Measurements from ENCODE around the gene TNS1. TPM values are rescaled to one million over a fixed set of nuclear protein-coding genes. Genes with fewer than 3 reads are reported as not detected.

Gene TNS1
- total and polyA plus RNA-seq, 10 of the 15 experiments (the other 5 are each of a cell fraction or from before 2014, with no cell fraction given) = 0.05 to 0.44 TPM; not detected in 8

- POLR2A ChIA-PET = no interaction called here
- CTCF ChIA-PET = interaction anchor here (1.0 to 2.2 kb wide), 3 partner anchors 12 to 183 kb away, joined by 3 to 10 read pairs (median 8); no protein-coding TSS in a partner anchor
- intact Hi-C loops (cut with micrococcal nuclease; ENCODE audit: unreplicated experiment) = no loop called here
- H3K27ac ChIP-seq (ENCODE audit: control insufficient read depth, insufficient read depth) = no peak overlapping the region
- H3K79me2 ChIP-seq (ENCODE audit: control insufficient read depth, insufficient read depth, low read length) = no peaks in the 10 kb centered on the region
- no peak overlapping the region for H2AFZ ChIP-seq (ENCODE audit: control insufficient read depth, low read depth, low read length)
- in situ Hi-C loops (cut with MboI) = no loop called here
- no peaks in the 10 kb centered on the region; the same call in 2 of the 3 replicates for H3K9me3 ChIP-seq (replicated peaks; ENCODE audit: control insufficient read depth, insufficient read depth, low read length)
- H3K27me3 ChIP-seq (replicated peaks in 1 of 2; ENCODE audit: control insufficient read depth in 2 of 2, insufficient read depth in 2 of 2, low read length in 1 of 2) = peaks cover 0 to 2% of the 10 kb centered on the region in 2 experiments; a peak in 2 of 4 replicates
- DNase-seq (ENCODE audit: low read depth, low spot score) (no peak), ATAC-seq (no peak), FAIRE-seq (no peak)
- no peaks in the 10 kb centered on the region for H4K20me1 ChIP-seq (ENCODE audit: control insufficient read depth, insufficient read depth)
- 52% methylated on average over 23 of the region's 23 CpGs for WGBS (ENCODE audit: insufficient coverage, insufficient replicate concordance, low lambda C conversion rate, missing lambda C conversion rate)
- no peak overlapping the region for H3K4me3 ChIP-seq
- RAD21 ChIA-PET (ENCODE audit: unreplicated experiment) = no interaction called here
- BruUV-seq (replicated peaks) = no TSS peak
- SMC1A ChIA-PET (ENCODE audit: uncharacterized antibody, unreplicated experiment) = no interaction called here
- no peak overlapping the region for H3K9ac ChIP-seq (ENCODE audit: control insufficient read depth, insufficient read depth, low read length)
- H3K4me1 ChIP-seq (ENCODE audit: control insufficient read depth, insufficient read depth, low read length) = no peaks in the 10 kb centered on the region
- no peak overlapping the region for H3K4me2 ChIP-seq (ENCODE audit: control insufficient read depth, insufficient read depth)
- no peaks in the 10 kb centered on the region for H3K36me3 ChIP-seq (ENCODE audit: control insufficient read depth in 2 of 2, insufficient read depth in 2 of 2, low read length in 1 of 2)
- TF ChIP-seq SRF (IDR thresholded peaks at IDR 0.05; ENCODE audit: low read depth in 2 of 2, low read length in 2 of 2) = no peak
- no peak for TF ChIP-seq BCLAF1 (IDR thresholded peaks at IDR 0.05)
- TF ChIP-seq NFIC (IDR thresholded peaks at IDR 0.05; ENCODE audit: low read depth, low read length) = no peak
- TF ChIP-seq ZBTB40 (IDR thresholded peaks at IDR 0.05; ENCODE audit: borderline replicate concordance) = no peak
- TF ChIP-seq MAX (IDR thresholded peaks at IDR 0.05; ENCODE audit: low read depth, low read length) = no peak
- no peak for TF ChIP-seq ZNF687 (IDR thresholded peaks at IDR 0.05)
- no peak for TF ChIP-seq USF1 (IDR thresholded peaks at IDR 0.05; ENCODE audit: borderline replicate concordance, extremely low read length, insufficient read depth, low read depth, low read length)
- no peak for TF ChIP-seq STAT3 (IDR thresholded peaks at IDR 0.05; ENCODE audit: low read depth, low read length)
These were observed 104.7 kb downstream of the TNS1 start for GRCh38 chr2:217897816-217898806.
